Loucy (cell line): ENCODE data around the gene KBTBD8.

Experiments used
- H2AFZ ChIP-seq: fragments of 200-600 bp; sonication (generic); 2 replicates; pipeline ENCODE4 v1.6.0; 2016; ENCODE audit warnings: antibody characterized with exemption, mild to moderate bottlenecking, low read length, moderate library complexity
- H3F3A ChIP-seq: fragments of 200-600 bp; 2 replicates; pipeline ENCODE4 v1.6.0; 2016; ENCODE audit warnings: antibody characterized with exemption, low read depth, mild to moderate bottlenecking
- H3K27me3 ChIP-seq: fragments of 200-600 bp; sonication (generic); 2 replicates; pipeline ENCODE4 v1.6.1; 2014; ENCODE audit warnings: low read length, mild to moderate bottlenecking; ENCODE audit not compliant: insufficient read depth, poor library complexity, severe bottlenecking
- H3K36me3 ChIP-seq: fragments of 200-600 bp; sonication (generic); 2 replicates; pipeline ENCODE4 v1.6.1; 2016; ENCODE audit warnings: low read length; ENCODE audit not compliant: insufficient read depth
- H3K4me1 ChIP-seq: fragments of 200-600 bp; sonication (generic); 2 replicates; pipeline ENCODE4 v1.5.1; 2014; ENCODE audit warnings: low read length, mild to moderate bottlenecking; ENCODE audit not compliant: insufficient read depth, poor library complexity, severe bottlenecking
- H3K4me2 ChIP-seq: fragments of 200-600 bp; sonication (generic); 2 replicates; pipeline ENCODE4 v1.6.0; 2014; ENCODE audit warnings: antibody characterized with exemption, low read length, low read depth, mild to moderate bottlenecking; ENCODE audit not compliant: poor library complexity, severe bottlenecking
- H3K4me3 ChIP-seq: fragments of 200-600 bp; sonication (generic); 2 replicates; pipeline ENCODE4 v1.5.1; 2014; ENCODE audit warnings: low read length, mild to moderate bottlenecking, mixed read lengths; ENCODE audit not compliant: poor library complexity, severe bottlenecking
- H3K79me2 ChIP-seq: fragments of 200-600 bp; sonication (generic); 2 replicates; pipeline ENCODE4 v1.6.1; 2014; ENCODE audit warnings: low read length; ENCODE audit not compliant: insufficient read depth
- H3K9ac ChIP-seq: fragments of 200-600 bp; sonication (generic); 2 replicates; pipeline ENCODE4 v1.6.0; 2014; ENCODE audit warnings: mild to moderate bottlenecking, low read depth, low read length, moderate library complexity; ENCODE audit not compliant: poor library complexity, severe bottlenecking
- H3K9me2 ChIP-seq: fragments of 200-600 bp; sonication (generic); replicated peaks from 2 replicates; pipeline ENCODE4 v1.6.1; 2016; ENCODE audit warnings: low read depth, low read length, mixed read lengths
- H3K9me3 ChIP-seq: fragments of 200-600 bp; sonication (generic); 2 replicates; pipeline ENCODE4 v1.6.1; 2014; ENCODE audit warnings: mild to moderate bottlenecking, antibody characterized with exemption, low read length, low read depth; ENCODE audit not compliant: insufficient read depth
- H4K20me1 ChIP-seq: fragments of 200-600 bp; sonication (generic); 2 replicates; pipeline ENCODE4 v1.6.0; 2014; ENCODE audit warnings: antibody characterized with exemption, low read length, mild to moderate bottlenecking; ENCODE audit not compliant: insufficient read depth, poor library complexity, severe bottlenecking
- CTCF ChIP-seq: fragments of 200-600 bp; sonication (generic); conservative IDR thresholded peaks from 2 replicates; pipeline ENCODE4 v1.5.1; 2014; ENCODE audit warnings: mild to moderate bottlenecking, antibody characterized with exemption, low read length
- EZH2phosphoT487 ChIP-seq: fragments of 200-600 bp; IDR thresholded peaks from 2 replicates; pipeline ENCODE4 v1.6.1; 2018; ENCODE audit warnings: antibody characterized with exemption, mild to moderate bottlenecking, moderate library complexity, borderline replicate concordance

KBTBD8 gene

GRCh38 chr3:66957367-66957766 lies 40.7 kb upstream of the KBTBD8 start:
- TF ChIP-seq CTCF (no peak), EZH2phosphoT487 (no peak)
- Histone ChIP-seq H3F3A (no peaks in the 10 kb centered on the region), H3K36me3 (no peaks in the 10 kb centered on the region), H3K9me3 (no peaks in the 10 kb centered on the region), H3K4me2 (no peak overlapping the region), H3K27me3 (no peaks in the 10 kb centered on the region), H3K79me2 (no peaks in the 10 kb centered on the region), H3K9ac (no peak overlapping the region), H2AFZ (no peak overlapping the region), H4K20me1 (no peaks in the 10 kb centered on the region), H3K4me3 (no peak overlapping the region), H3K9me2 (no peaks in the 10 kb centered on the region), H3K4me1 (no peaks in the 10 kb centered on the region)

- no peaks in the 10 kb centered on the region for H3K4me1 ChIP-seq
- H3F3A ChIP-seq = no peaks in the 10 kb centered on the region
- H3K4me3 ChIP-seq = no peak overlapping the region
- no peaks in the 10 kb centered on the region for H3K9me2 ChIP-seq
- no peaks in the 10 kb centered on the region for H3K79me2 ChIP-seq
- H3K27me3 ChIP-seq = no peaks in the 10 kb centered on the region
- TF ChIP-seq CTCF (no peak), EZH2phosphoT487 (no peak)
- no peaks in the 10 kb centered on the region for H4K20me1 ChIP-seq
- no peak overlapping the region for H3K4me2 ChIP-seq
- H3K9ac ChIP-seq = no peak overlapping the region
- no peak overlapping the region for H2AFZ ChIP-seq
- H3K9me3 ChIP-seq = no peaks in the 10 kb centered on the region
- H3K36me3 ChIP-seq = no peaks in the 10 kb centered on the region
Observed at GRCh38 chr3:66958067-66958466, 40.0 kb upstream of the KBTBD8 start.

GRCh38 chr3:66962664-66963063 lies 35.4 kb upstream of the KBTBD8 start:
- Histone ChIP-seq H3F3A (no peaks in the 10 kb centered on the region), H3K9ac (no peak overlapping the region), H3K79me2 (no peaks in the 10 kb centered on the region), H3K36me3 (no peaks in the 10 kb centered on the region), H4K20me1 (no peaks in the 10 kb centered on the region), H3K9me2 (no peaks in the 10 kb centered on the region), H3K9me3 (no peaks in the 10 kb centered on the region), H3K4me3 (no peak overlapping the region), H3K4me1 (no peaks in the 10 kb centered on the region), H2AFZ (no peak overlapping the region), H3K4me2 (no peak overlapping the region), H3K27me3 (no peaks in the 10 kb centered on the region)
- TF ChIP-seq CTCF (no peak), EZH2phosphoT487 (no peak)
